Panc1 (cell line): ENCODE measurements around the gene PKD1. TPM values are rescaled to one million over a fixed set of nuclear protein-coding genes. Genes with fewer than 3 reads are reported as not detected.

ENCODE experiments used
- ATAC-seq: fragments of 200-7000 bp; cut with Tn5 transposase; 2 replicates; pipeline ENCODE4 v1.9.1; 2020; ENCODE audit warnings: mild to moderate bottlenecking, moderate library complexity
- BruUV-seq: library from RNA; stranded (reverse); fragments of 400-500 nt; replicated peaks from 2 replicates; lab custom pipeline; 2021; lab: Mats Ljungman, UMichigan
- CTCF ChIA-PET: fragments of 300-600 bp; sonication (Branson Sonifier 250); formaldehyde crosslinking; loops from one replicate; lab custom pipeline; 2022; ENCODE audit warnings: antibody characterized with exemption; lab: Charles Lee
- POLR2A ChIA-PET: fragments of 300-600 bp; sonication (Branson Sonifier 250); formaldehyde crosslinking; loops from one replicate; lab custom pipeline; 2022; ENCODE audit warnings: antibody characterized with exemption; lab: Charles Lee
- DNase-seq: peaks from one replicate; pipeline ENCODE4 v3.0.0-alpha.2; 2010; ENCODE audit warnings: low read depth, low spot score
- H3K27ac ChIP-seq: 2 replicates; pipeline ENCODE4 v1.5.1; 2011; ENCODE audit warnings: mild to moderate bottlenecking, low read length, inconsistent platforms
- H3K27me3 ChIP-seq: fragments of 200-500 bp; sonication (Bioruptor generic); 2 replicates; pipeline ENCODE4 v1.6.0; 2014; ENCODE audit warnings: low read length, inconsistent platforms; ENCODE audit not compliant: control insufficient read depth, insufficient read depth
- H3K36me3 ChIP-seq: fragments of 200-500 bp; sonication (Bioruptor generic); 2 replicates; pipeline ENCODE4 v1.5.1; 2014; ENCODE audit warnings: inconsistent platforms, mild to moderate bottlenecking, low read length, moderate library complexity; ENCODE audit not compliant: control insufficient read depth, insufficient read depth
- H3K4me1 ChIP-seq: 2 replicates; pipeline ENCODE4 v1.5.1; 2011; ENCODE audit warnings: inconsistent platforms, mild to moderate bottlenecking, low read length, moderate library complexity; ENCODE audit not compliant: control insufficient read depth, insufficient read depth
- H3K4me3 ChIP-seq, 2 experiments: 2 replicates each; pipeline ENCODE4 v1.5.1; 2011 to 2012; ENCODE audit warnings: low read depth in 2 of 2, low read length in 2 of 2, mild to moderate bottlenecking in 2 of 2, inconsistent platforms in 1 of 2, moderate library complexity in 1 of 2
- H3K9me3 ChIP-seq: fragments of 200-500 bp; sonication (Bioruptor generic); 2 replicates; pipeline ENCODE4 v1.5.1; 2014; ENCODE audit warnings: low read depth, mild to moderate bottlenecking, inconsistent platforms, low read length, moderate library complexity; ENCODE audit not compliant: control insufficient read depth, insufficient read depth
- POLR2AphosphoS5 ChIP-seq: IDR thresholded peaks from 2 replicates; pipeline ENCODE4 v1.6.1; 2012; ENCODE audit warnings: mild to moderate bottlenecking, low read depth, low read length, moderate library complexity
- SIN3A ChIP-seq: IDR thresholded peaks from 2 replicates; pipeline ENCODE4 v1.6.1; 2012; ENCODE audit warnings: low read depth, mild to moderate bottlenecking, low read length, moderate library complexity, borderline replicate concordance; ENCODE audit not compliant: insufficient read depth
- TCF7L2 ChIP-seq: IDR thresholded peaks from 2 replicates; pipeline ENCODE4 v1.6.1; 2011; ENCODE audit warnings: mild to moderate bottlenecking, low read depth, low read length, inconsistent platforms
- in situ Hi-C: cut with HindIII; loops from 2 replicates; pipeline ENCODE4 v1.10.0; 2016; ENCODE audit warnings: low sequenced_read_pairs, low pct_unique_long_range_greater_than_20kb
- intact Hi-C: fragments of 100-400 bp; cut with micrococcal nuclease; formaldehyde crosslinking; loops from one replicate; pipeline ENCODE4 v1.10.0; 2022; ENCODE audit not compliant: unreplicated experiment
- total RNA-seq: library from RNA; stranded (reverse); gene quantifications from one replicate; pipeline ENCODE4 v1.2.1, GENCODE V29; 2021; ENCODE audit not compliant: unreplicated experiment
- TF ChIP-seq, protein P1 (sequence below): fragments of 450-650 bp; IDR thresholded peaks from 2 replicates; pipeline ENCODE4 v1.5.1; 2017; ENCODE audit warnings: mild to moderate bottlenecking
- TF ChIP-seq, protein P2 (sequence below), 2 experiments: IDR thresholded peaks; 2 replicates each; pipeline ENCODE4 v1.6.1; 2011 to 2012; ENCODE audit warnings: low read depth in 2 of 2, control low read depth in 1 of 2, low read length in 1 of 2, mild to moderate bottlenecking in 1 of 2, moderate library complexity in 1 of 2; ENCODE audit not compliant: insufficient read depth in 1 of 2

Gene PKD1
- total RNA-seq, 1 experiment from 2014 or later: 279 TPM

DNA sequence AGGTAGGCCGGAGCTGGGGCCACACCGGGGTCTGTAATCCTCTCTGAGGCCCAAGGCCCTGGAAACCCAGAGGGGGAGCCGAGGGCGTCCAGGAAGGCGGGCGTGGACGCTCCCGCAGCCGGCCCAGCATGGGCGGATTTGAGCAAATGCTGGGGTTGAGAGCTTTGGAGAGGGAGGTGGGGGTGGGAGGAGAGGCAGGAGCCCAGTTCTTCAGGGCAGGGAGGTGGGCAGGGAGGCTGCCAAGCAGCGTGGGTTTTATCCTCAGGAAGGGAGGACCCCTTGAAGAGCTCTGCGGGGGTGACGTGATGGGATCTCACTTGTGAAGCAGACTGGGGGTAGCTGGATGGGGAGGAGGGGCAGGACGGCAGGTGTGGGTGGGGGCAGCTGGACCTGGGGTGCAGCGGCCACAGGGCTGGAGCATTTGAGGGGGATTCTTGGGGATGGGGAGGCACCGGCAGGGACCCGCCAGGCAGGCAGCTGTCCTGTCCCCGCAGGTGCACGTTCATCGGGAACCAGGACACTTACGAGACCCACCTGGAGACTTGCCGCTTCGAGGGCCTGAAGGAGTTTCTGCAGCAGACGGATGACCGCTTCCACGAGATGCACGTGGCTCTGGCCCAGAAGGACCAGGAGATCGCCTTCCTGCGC, 37.1 kb upstream of the PKD1 start:
- CTCF ChIA-PET: interaction anchor here (1.0 kb wide), 1 partner anchor 22 kb away, joined by 3 read pairs; no protein-coding TSS in a partner anchor
- ATAC-seq: no peak
- H3K27me3 ChIP-seq: no peaks in the 10 kb centered on the region

DNA sequence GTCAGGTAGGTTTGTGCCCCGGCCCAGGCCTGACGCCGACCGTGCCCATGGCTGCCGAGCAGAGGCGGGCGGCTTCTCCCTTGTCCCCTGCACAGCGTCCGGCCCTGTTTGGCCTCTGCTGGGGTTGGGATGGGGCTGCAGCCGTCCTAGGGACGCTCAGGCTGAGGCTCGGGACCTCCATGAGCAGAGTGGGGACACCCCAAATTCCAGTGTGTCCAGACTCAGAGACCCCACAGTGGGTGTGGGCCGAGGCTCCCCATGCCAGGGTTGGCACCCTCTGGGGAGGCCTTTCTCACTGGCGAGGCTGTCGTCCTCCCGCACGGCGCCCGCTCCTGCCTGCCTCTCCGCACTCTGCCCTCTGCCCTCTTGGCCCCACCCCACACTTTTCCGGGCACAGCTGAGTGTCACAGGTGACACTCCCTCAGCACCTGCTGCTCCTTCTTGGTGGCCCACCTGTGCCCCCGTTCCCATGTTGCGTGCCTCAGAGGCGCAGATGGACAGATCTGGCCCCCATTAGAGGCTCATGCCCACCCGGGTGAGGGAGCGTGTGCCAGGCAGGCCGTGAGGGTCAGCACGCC, 36.0 kb upstream of the PKD1 start:
- Histone ChIP-seq H3K9me3 (no peaks in the 10 kb centered on the region), H3K27ac (no peak overlapping the region), H3K36me3 (peaks cover 3% of the 10 kb centered on the region; the same call in 1 of the 2 replicates), H3K4me3 (no peak overlapping the region), H3K4me1 (no peaks in the 10 kb centered on the region), H3K27me3 (no peaks in the 10 kb centered on the region)
- no peak for TF ChIP-seq SIN3A
- TF ChIP-seq POLR2AphosphoS5: no peak
- DNase-seq (no peak), ATAC-seq (no peak)
- intact Hi-C loops (no loop called here), in situ Hi-C loops (no loop called here)
- BruUV-seq: no TSS peak
- POLR2A ChIA-PET: no interaction called here
- CTCF ChIA-PET: no interaction called here

More for the DNA sequence above, 37.1 kb upstream of the PKD1 start:
- in situ Hi-C loops (no loop called here), intact Hi-C loops (no loop called here)
- no peak for DNase-seq
- no peak overlapping the region for H3K27ac ChIP-seq
- POLR2A ChIA-PET: no interaction called here
- BruUV-seq: no TSS peak
- no peaks in the 10 kb centered on the region for H3K4me1 ChIP-seq
- H3K9me3 ChIP-seq: no peaks in the 10 kb centered on the region
- TF ChIP-seq, protein P1, sequence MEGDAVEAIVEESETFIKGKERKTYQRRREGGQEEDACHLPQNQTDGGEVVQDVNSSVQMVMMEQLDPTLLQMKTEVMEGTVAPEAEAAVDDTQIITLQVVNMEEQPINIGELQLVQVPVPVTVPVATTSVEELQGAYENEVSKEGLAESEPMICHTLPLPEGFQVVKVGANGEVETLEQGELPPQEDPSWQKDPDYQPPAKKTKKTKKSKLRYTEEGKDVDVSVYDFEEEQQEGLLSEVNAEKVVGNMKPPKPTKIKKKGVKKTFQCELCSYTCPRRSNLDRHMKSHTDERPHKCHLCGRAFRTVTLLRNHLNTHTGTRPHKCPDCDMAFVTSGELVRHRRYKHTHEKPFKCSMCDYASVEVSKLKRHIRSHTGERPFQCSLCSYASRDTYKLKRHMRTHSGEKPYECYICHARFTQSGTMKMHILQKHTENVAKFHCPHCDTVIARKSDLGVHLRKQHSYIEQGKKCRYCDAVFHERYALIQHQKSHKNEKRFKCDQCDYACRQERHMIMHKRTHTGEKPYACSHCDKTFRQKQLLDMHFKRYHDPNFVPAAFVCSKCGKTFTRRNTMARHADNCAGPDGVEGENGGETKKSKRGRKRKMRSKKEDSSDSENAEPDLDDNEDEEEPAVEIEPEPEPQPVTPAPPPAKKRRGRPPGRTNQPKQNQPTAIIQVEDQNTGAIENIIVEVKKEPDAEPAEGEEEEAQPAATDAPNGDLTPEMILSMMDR: no peak
- TF ChIP-seq POLR2AphosphoS5 (no peak), SIN3A (no peak), TCF7L2 (no peak)
- TF ChIP-seq, protein P2, sequence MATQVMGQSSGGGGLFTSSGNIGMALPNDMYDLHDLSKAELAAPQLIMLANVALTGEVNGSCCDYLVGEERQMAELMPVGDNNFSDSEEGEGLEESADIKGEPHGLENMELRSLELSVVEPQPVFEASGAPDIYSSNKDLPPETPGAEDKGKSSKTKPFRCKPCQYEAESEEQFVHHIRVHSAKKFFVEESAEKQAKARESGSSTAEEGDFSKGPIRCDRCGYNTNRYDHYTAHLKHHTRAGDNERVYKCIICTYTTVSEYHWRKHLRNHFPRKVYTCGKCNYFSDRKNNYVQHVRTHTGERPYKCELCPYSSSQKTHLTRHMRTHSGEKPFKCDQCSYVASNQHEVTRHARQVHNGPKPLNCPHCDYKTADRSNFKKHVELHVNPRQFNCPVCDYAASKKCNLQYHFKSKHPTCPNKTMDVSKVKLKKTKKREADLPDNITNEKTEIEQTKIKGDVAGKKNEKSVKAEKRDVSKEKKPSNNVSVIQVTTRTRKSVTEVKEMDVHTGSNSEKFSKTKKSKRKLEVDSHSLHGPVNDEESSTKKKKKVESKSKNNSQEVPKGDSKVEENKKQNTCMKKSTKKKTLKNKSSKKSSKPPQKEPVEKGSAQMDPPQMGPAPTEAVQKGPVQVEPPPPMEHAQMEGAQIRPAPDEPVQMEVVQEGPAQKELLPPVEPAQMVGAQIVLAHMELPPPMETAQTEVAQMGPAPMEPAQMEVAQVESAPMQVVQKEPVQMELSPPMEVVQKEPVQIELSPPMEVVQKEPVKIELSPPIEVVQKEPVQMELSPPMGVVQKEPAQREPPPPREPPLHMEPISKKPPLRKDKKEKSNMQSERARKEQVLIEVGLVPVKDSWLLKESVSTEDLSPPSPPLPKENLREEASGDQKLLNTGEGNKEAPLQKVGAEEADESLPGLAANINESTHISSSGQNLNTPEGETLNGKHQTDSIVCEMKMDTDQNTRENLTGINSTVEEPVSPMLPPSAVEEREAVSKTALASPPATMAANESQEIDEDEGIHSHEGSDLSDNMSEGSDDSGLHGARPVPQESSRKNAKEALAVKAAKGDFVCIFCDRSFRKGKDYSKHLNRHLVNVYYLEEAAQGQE (IDR thresholded peaks at IDR 0.05; ENCODE audit: insufficient read depth in 1 of 2, low read depth in 2 of 2, low read length in 1 of 2): no peak
- no peak overlapping the region for H3K4me3 ChIP-seq
- H3K36me3 ChIP-seq: 0 out of 2 replicates have a peak, but pooled peaks cover 2% of the 10 kb centered on the region
